ENCODE measurements around the gene VTN.

VTN gene

GRCh38 chr17:28334666-28335200 is 35.4 kb downstream of the VTN start:
- no peak overlapping the region for H3K27ac ChIP-seq (ENCODE audit: low read length)
- peak overlapping the region; percentile 97 for H3K4me2 ChIP-seq (ENCODE audit: low read length)
- peaks cover 15% of the 10 kb centered on the region for H3K4me1 ChIP-seq (ENCODE audit: low read length)
- no peaks in the 10 kb centered on the region for H4K20me1 ChIP-seq (ENCODE audit: insufficient read depth, low read length)
- H3K36me3 ChIP-seq (replicated peaks; ENCODE audit: low read depth, low read length) = peaks cover 2% of the 10 kb centered on the region
- peak overlapping the region; percentile 24; the same call in 1 of the 2 replicates for H2AFZ ChIP-seq (ENCODE audit: low read depth, low read length)
- peaks cover 21% of the 10 kb centered on the region for H3K79me2 ChIP-seq (ENCODE audit: low read length)
- H3K9ac ChIP-seq (ENCODE audit: low read length) = peak overlapping the region; percentile 53
- H3K9me3 ChIP-seq (ENCODE audit: insufficient read depth, low read length) = no peaks in the 10 kb centered on the region
- TF ChIP-seq EZH2phosphoT487 (IDR thresholded peaks at IDR 0.05; ENCODE audit: low read depth) (no peak), CTCF (IDR thresholded peaks at IDR 0.05; ENCODE audit: low read depth, low read length) (no peak)
- H3K27me3 ChIP-seq (ENCODE audit: low read depth, low read length) = no peaks in the 10 kb centered on the region
- peak overlapping the region; percentile 82 for H3K4me3 ChIP-seq (ENCODE audit: low read length)

GRCh38 chr17:28334171-28334570 is 35.9 kb downstream of the VTN start:
- Histone ChIP-seq H3K36me3 (replicated peaks; ENCODE audit: low read depth, low read length) (peaks cover 5% of the 10 kb centered on the region), H4K20me1 (ENCODE audit: insufficient read depth, low read length) (no peaks in the 10 kb centered on the region), H3K27me3 (ENCODE audit: low read depth, low read length) (no peaks in the 10 kb centered on the region), H3K4me3 (ENCODE audit: low read length) (peak overlapping the region; percentile 82), H3K27ac (ENCODE audit: low read length) (no peak overlapping the region), H3K4me2 (ENCODE audit: low read length) (peak overlapping the region; percentile 97), H3K79me2 (ENCODE audit: low read length) (peaks cover 24% of the 10 kb centered on the region), H3K9ac (ENCODE audit: low read length) (peak overlapping the region; percentile 53), H3K9me3 (ENCODE audit: insufficient read depth, low read length) (no peaks in the 10 kb centered on the region), H2AFZ (ENCODE audit: low read depth, low read length) (no peak overlapping the region), H3K4me1 (ENCODE audit: low read length) (peaks cover 15% of the 10 kb centered on the region)
- TF ChIP-seq EZH2phosphoT487 (IDR thresholded peaks at IDR 0.05; ENCODE audit: low read depth) = no peak
- TF ChIP-seq CTCF (IDR thresholded peaks at IDR 0.05; ENCODE audit: low read depth, low read length) = no peak

GRCh38 chr17:28333083-28333746 is 36.9 kb downstream of the VTN start:
- H3K9ac ChIP-seq (ENCODE audit: low read length) = no peak overlapping the region
- no peaks in the 10 kb centered on the region for H4K20me1 ChIP-seq (ENCODE audit: insufficient read depth, low read length)
- no peak overlapping the region for H3K4me3 ChIP-seq (ENCODE audit: low read length)
- no peaks in the 10 kb centered on the region for H3K27me3 ChIP-seq (ENCODE audit: low read depth, low read length)
- no peak overlapping the region for H2AFZ ChIP-seq (ENCODE audit: low read depth, low read length)
- peaks cover 13% of the 10 kb centered on the region for H3K36me3 ChIP-seq (replicated peaks; ENCODE audit: low read depth, low read length)
- TF ChIP-seq EZH2phosphoT487 (IDR thresholded peaks at IDR 0.05; ENCODE audit: low read depth) (no peak), CTCF (IDR thresholded peaks at IDR 0.05; ENCODE audit: low read depth, low read length) (no peak)
- no peak overlapping the region for H3K4me2 ChIP-seq (ENCODE audit: low read length)
- H3K27ac ChIP-seq (ENCODE audit: low read length) = no peak overlapping the region
- peaks cover 20% of the 10 kb centered on the region for H3K4me1 ChIP-seq (ENCODE audit: low read length)
- peaks cover 32% of the 10 kb centered on the region for H3K79me2 ChIP-seq (ENCODE audit: low read length)
- H3K9me3 ChIP-seq (ENCODE audit: insufficient read depth, low read length) = no peaks in the 10 kb centered on the region

DNA sequence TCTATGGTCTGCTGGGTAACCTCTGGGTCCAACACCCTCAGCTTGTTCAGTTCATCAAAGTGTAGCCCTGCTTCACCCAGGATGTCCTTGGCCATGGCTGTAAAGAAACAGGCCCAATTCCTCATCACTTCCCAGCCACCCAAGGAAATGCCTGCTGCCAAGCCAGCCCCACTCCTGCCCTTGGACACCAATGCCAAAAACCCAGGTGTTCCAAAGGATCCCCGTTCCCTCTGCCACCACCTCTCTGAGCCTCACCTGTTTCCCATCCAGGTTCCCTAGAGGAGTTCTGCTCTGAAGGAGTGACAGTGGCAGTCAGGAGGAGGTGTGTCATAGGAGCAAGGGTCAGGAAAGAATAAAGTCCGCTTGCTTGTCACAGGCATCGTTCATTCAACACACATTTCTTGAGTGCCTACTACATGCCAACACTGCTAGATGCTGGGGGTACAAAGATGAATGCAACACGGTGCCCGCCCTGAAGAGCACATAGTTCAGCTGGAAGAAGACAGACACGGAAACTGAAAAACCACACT is 38.2 kb downstream of the VTN start:
- Histone ChIP-seq H3K4me1 (ENCODE audit: low read length) (peaks cover 32% of the 10 kb centered on the region), H3K27me3 (ENCODE audit: low read depth, low read length) (no peaks in the 10 kb centered on the region), H3K9me3 (ENCODE audit: insufficient read depth, low read length) (no peaks in the 10 kb centered on the region), H3K9ac (ENCODE audit: low read length) (no peak overlapping the region), H3K27ac (ENCODE audit: low read length) (no peak overlapping the region), H3K4me2 (ENCODE audit: low read length) (no peak overlapping the region), H3K79me2 (ENCODE audit: low read length) (peaks cover 41% of the 10 kb centered on the region), H3K36me3 (replicated peaks; ENCODE audit: low read depth, low read length) (peaks cover 22% of the 10 kb centered on the region), H4K20me1 (ENCODE audit: insufficient read depth, low read length) (peaks cover 5% of the 10 kb centered on the region; the same call in 1 of the 2 replicates), H2AFZ (ENCODE audit: low read depth, low read length) (no peak overlapping the region), H3K4me3 (ENCODE audit: low read length) (no peak overlapping the region)
- no peak for TF ChIP-seq CTCF (IDR thresholded peaks at IDR 0.05; ENCODE audit: low read depth, low read length)
- TF ChIP-seq EZH2phosphoT487 (IDR thresholded peaks at IDR 0.05; ENCODE audit: low read depth) = no peak
